Measurements from ENCODE around the gene ITIH4.

The ITIH4 gene

GRCh38 chr3:52798978-52799476 is 31.4 kb downstream of the ITIH4 start:
- H3K27ac ChIP-seq: no peak overlapping the region
- no peak; the same call in 1 of the 2 replicates for TF ChIP-seq CTCF (conservative IDR thresholded peaks at IDR 0.05)

- no peak for TF ChIP-seq CTCF (conservative IDR thresholded peaks at IDR 0.05)
- H3K27ac ChIP-seq: no peak overlapping the region
These were observed 32.0 kb downstream of the ITIH4 start for GRCh38 chr3:52798376-52798977.

GRCh38 chr3:52796411-52796810 is 34.1 kb downstream of the ITIH4 start:
- H3K27ac ChIP-seq: no peak overlapping the region
- no peak for TF ChIP-seq CTCF (conservative IDR thresholded peaks at IDR 0.05)

GRCh38 chr3:52795298-52795900 is 35.1 kb downstream of the ITIH4 start:
- TF ChIP-seq CTCF (conservative IDR thresholded peaks at IDR 0.05): no peak
- H3K27ac ChIP-seq: no peak overlapping the region

GRCh38 chr3:52794612-52795099 is 35.8 kb downstream of the ITIH4 start, which contains the start of gene ITIH3:
Gene ITIH3, plus strand, starts transcription at chr3:52794796. Its CDS starts 8 bp downstream, at chr3:52794804.
- no peak within 1 kb of the TSS for H3K27ac ChIP-seq
- no peak for TF ChIP-seq CTCF (conservative IDR thresholded peaks at IDR 0.05)

GRCh38 chr3:52793702-52794611 is 36.5 kb downstream of the ITIH4 start:
- TF ChIP-seq CTCF (conservative IDR thresholded peaks at IDR 0.05): no peak
- no peak overlapping the region for H3K27ac ChIP-seq
